Right lobe of liver (tissue), 6 donors: ENCODE data around the gene RND2. TPM values are rescaled to one million over a fixed set of nuclear protein-coding genes. Genes with fewer than 3 reads are reported as not detected.

Experiments
- ATAC-seq, 4 donors: fragments of 200-7000 bp; cut with Tn5 transposase; one replicate each; pipeline ENCODE4 v1.9.1; 2020; ENCODE audit warnings: mild to moderate bottlenecking in 4 of 4, moderate library complexity in 4 of 4
- DNase-seq, 3 donors: peaks; one replicate each; pipeline ENCODE4 v3.0.0-alpha.2; 2020
- H3K27ac ChIP-seq, 3 donors: fragments of 200-600 bp; one replicate each; pipeline ENCODE4 v1.8.0; 2022
- H3K27me3 ChIP-seq, 2 donors: fragments of 200-600 bp; one replicate each; pipeline ENCODE4 v1.8.0; 2022
- H3K36me3 ChIP-seq, 4 donors: fragments of 200-600 bp; sonication (generic) in 1 of 4; one replicate each; pipeline versions ENCODE4 v1.5.1 to v1.8.0; 2017 to 2022; ENCODE audit warnings: control low read depth in 1 of 4
- H3K4me1 ChIP-seq, 4 donors: fragments of 200-600 bp; sonication (generic) in 1 of 4; one replicate each; pipeline versions ENCODE4 v1.5.1 to v1.8.0; 2017 to 2022; ENCODE audit warnings: control low read depth in 1 of 4
- H3K4me3 ChIP-seq, 3 donors: fragments of 200-600 bp; one replicate each; pipeline ENCODE4 v1.8.0; 2022
- H3K9me3 ChIP-seq, 4 donors: fragments of 200-600 bp; sonication (generic) in 1 of 4; one replicate each; pipeline versions ENCODE4 v1.5.1 to v1.8.0; 2017 to 2022; ENCODE audit warnings: control low read depth in 1 of 4
- POLR2A ChIP-seq: fragments of 450-650 bp; IDR thresholded peaks from one replicate; pipeline ENCODE4 v1.6.1; 2017; ENCODE audit warnings: antibody characterized with exemption, mild to moderate bottlenecking
- WGBS: methylation state at CpG from one replicate; pipeline ENCODE4 v1.1.6; 2018; ENCODE audit warnings: low coverage, low lambda C conversion rate; ENCODE audit not compliant: insufficient coverage; ENCODE audit errors: missing lambda C conversion rate; 5-methylcytosine and 5-hydroxymethylcytosine counted together
- intact Hi-C, 2 donors: fragments of 100-400 bp; cut with DNase I; formaldehyde crosslinking; loops; one replicate each; pipeline versions ENCODE4 v1.11.2 to v1.14.1; 2022
- total RNA-seq, 6 experiments: library from RNA; depleted of rRNA in 2 of 6; stranded (reverse); fragments of >200 nt in 2 of 6; fragmentation: NEBNext Ultra II Directional in 3 of 6; extraction: Animal tissue kit (Norgen Biotek cat#: 25700) in 3 of 6; gene quantifications; one replicate each; pipeline versions ENCODE4 v1.1.0 to v1.2.4, GENCODE V29; 2016 to 2023
- TF ChIP-seq, protein P1 (sequence below), 4 donors: fragments of 200-600 bp in 3 of 4; fragments of 450-650 bp in 1 of 4; IDR thresholded peaks; one replicate each; pipeline versions ENCODE4 v1.5.1 to v1.8.0; 2016 to 2022; ENCODE audit warnings: antibody characterized with exemption in 4 of 4, mild to moderate bottlenecking in 2 of 4
- donor health status: DM: no; HTN: yes; CAD: no.
- donor health status: DM: no; HTN: no; CAD: no.
- donor health status: DM: no; HTN: no; CAD: no.
- donor health status: DM: no; HTN: yes; CAD: no.
- donor health status: DM: no; HTN: yes; CAD: no.

Gene RND2
- total RNA-seq, 6 experiments from 2014 or later, result 0.09 to 3.3 (median 0.64) TPM

DNA sequence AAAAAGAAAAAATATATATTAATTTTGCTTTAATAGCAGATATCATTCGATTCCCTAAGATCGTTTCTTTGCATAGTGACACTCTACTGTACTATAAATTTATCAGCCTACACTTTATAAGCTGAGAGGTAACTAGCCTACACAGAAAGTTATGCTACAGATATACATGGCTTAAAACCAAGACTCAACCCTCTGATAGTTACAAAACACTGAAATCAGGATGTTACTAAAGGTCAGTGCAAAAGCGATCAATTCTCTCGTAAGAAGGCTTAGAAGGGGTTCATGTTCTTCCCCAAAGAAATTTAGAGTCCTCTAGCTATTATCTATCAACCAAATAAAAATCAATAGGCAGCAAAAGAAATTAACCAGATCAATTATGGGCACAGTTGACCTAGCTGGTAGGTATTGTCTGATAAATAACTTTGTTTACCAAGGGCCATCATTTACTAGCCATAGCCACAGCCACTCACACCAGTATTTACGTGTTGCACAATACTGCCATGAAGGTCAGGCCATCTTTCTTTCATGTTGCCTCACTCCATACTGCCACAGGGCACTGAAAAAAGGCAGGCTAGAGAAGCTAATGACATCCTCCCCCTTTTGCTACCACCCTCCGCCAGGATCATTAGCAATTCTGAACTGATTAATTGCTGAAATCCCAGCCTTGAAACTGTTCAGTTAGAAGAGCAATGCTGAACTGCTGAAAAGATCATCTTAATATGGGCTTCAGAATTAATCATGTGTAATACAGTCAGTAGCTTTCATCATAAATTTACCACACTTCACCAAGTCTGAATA lies 43.7 kb downstream of the RND2 start:
- WGBS, result 54% methylated on average over 6 of the region's 6 CpGs
- Histone ChIP-seq H3K27me3 (no peaks in the 10 kb centered on the region), H3K9me3 (no peaks in the 10 kb centered on the region), H3K4me1 (peaks cover 0 to 25% (median 7%) of the 10 kb centered on the region in 4 donors), H3K27ac (peak overlapping the region in 2 of 3 donors; percentile 65 to 85), H3K4me3 (peak overlapping the region in 1 of 3 donors; percentile 36), H3K36me3 (no peaks in the 10 kb centered on the region)
- TF ChIP-seq, protein P1, sequence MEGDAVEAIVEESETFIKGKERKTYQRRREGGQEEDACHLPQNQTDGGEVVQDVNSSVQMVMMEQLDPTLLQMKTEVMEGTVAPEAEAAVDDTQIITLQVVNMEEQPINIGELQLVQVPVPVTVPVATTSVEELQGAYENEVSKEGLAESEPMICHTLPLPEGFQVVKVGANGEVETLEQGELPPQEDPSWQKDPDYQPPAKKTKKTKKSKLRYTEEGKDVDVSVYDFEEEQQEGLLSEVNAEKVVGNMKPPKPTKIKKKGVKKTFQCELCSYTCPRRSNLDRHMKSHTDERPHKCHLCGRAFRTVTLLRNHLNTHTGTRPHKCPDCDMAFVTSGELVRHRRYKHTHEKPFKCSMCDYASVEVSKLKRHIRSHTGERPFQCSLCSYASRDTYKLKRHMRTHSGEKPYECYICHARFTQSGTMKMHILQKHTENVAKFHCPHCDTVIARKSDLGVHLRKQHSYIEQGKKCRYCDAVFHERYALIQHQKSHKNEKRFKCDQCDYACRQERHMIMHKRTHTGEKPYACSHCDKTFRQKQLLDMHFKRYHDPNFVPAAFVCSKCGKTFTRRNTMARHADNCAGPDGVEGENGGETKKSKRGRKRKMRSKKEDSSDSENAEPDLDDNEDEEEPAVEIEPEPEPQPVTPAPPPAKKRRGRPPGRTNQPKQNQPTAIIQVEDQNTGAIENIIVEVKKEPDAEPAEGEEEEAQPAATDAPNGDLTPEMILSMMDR (IDR thresholded peaks at IDR 0.05), result no peak
- TF ChIP-seq POLR2A, result no peak
- DNase-seq (peak in 1 of 3 donors; percentile 72), ATAC-seq (peak; percentile 83 to 94 (median 86))
- intact Hi-C loops, result no loop called here

DNA sequence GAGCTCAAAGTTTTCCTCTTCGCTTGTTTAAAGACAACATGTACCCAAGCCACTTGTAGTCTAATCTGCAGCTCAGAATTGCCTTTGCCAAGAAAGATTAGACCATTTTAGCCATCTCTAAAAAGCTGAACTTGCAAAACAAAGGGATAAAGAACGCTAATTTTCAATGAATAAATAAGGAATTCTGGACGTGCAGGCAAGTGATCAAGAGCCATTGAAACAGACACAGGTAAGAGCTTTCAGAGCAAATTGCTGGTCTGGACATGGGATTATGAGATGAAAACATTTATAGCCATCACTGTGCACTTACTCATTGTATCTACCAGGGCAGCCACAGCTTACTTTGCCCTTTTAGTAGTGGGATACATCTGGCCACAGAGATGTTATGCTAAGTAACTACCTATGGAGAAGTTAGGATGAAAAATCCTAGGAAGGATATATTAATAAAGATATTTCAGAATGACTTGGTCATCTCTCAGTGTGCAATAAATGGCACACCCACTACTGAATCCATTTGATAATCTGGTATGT lies 44.4 kb downstream of the RND2 start:
- peak overlapping the region in 2 of 3 donors; percentile 65 to 85 for H3K27ac ChIP-seq
- intact Hi-C loops, result no loop called here
- WGBS, result 33% methylated on average over 3 of the region's 3 CpGs
- H3K9me3 ChIP-seq, result no peaks in the 10 kb centered on the region
- ATAC-seq (peak; percentile 47 to 72 (median 64)), DNase-seq (no peak)
- peak overlapping the region in 2 of 3 donors; percentile 35 to 36 for H3K4me3 ChIP-seq
- TF ChIP-seq, protein P1 (IDR thresholded peaks at IDR 0.05), result no peak
- TF ChIP-seq POLR2A, result no peak
- H3K4me1 ChIP-seq, result peaks cover 0 to 25% (median 7%) of the 10 kb centered on the region in 4 donors
- H3K36me3 ChIP-seq, result no peaks in the 10 kb centered on the region
- H3K27me3 ChIP-seq, result no peaks in the 10 kb centered on the region

DNA sequence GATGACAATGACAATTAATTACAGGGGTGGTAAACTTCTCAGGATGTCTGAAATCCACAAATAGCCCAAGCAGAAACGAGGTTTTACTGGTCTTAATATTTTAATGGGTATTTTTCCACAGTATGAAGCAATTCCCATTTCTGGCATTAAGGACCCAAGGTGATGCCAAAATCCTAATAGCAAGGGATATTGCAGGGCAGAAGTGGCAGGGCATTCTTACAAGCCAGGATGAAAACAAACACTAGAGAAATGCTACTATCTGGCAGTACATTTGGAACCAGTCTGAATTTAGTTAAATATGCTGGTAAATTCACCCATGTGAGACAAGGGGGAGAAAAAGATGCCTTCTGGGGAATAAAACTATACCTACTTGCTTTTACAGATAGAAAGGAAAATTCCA lies 45.2 kb downstream of the RND2 start:
- Histone ChIP-seq H3K4me1 (peaks cover 0 to 25% (median 7%) of the 10 kb centered on the region in 4 donors), H3K4me3 (peak overlapping the region in 2 of 3 donors; percentile 35 to 36), H3K27me3 (no peaks in the 10 kb centered on the region), H3K9me3 (no peaks in the 10 kb centered on the region), H3K27ac (peak overlapping the region in 2 of 3 donors; percentile 65 to 85), H3K36me3 (no peaks in the 10 kb centered on the region)
- DNase-seq (peak in 1 of 3 donors; percentile 61), ATAC-seq (peak; percentile 39 to 74 (median 68))
- intact Hi-C loops, result no loop called here
- no peak for TF ChIP-seq POLR2A
- TF ChIP-seq, protein P1 (IDR thresholded peaks at IDR 0.05), result no peak
- 30% methylated on average over 1 of the region's 1 CpG for WGBS

DNA sequence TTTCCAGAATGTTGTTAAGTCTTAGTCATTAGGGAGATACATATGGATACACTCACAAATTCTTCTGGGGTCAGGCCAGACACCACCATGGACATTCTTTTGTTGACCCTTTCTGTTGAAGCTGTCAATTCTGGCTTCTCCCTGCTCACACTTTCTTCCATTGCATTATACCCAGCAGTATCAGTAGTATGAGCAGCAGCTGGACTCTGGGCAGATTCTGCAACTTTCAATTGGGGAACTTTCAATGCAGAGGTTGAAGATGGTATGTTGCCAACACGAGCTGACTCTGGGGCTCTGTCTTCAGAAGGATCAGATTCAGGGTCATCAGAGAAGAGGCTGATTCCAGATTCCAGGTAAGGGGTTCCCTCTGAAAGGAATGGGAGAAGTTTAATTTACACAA lies 45.8 kb downstream of the RND2 start:
- TF ChIP-seq POLR2A, result no peak
- TF ChIP-seq, protein P1 (IDR thresholded peaks at IDR 0.05), result no peak
- H3K4me3 ChIP-seq, result peak overlapping the region in 2 of 3 donors; percentile 35 to 36
- DNase-seq (no peak), ATAC-seq (peak; percentile 10 to 53 (median 43))
- H3K9me3 ChIP-seq, result no peaks in the 10 kb centered on the region
- no peaks in the 10 kb centered on the region for H3K36me3 ChIP-seq
- peaks cover 0 to 25% (median 7%) of the 10 kb centered on the region in 4 donors for H3K4me1 ChIP-seq
- 0% methylated on average over 1 of the region's 1 CpG for whole genome bisulfite sequencing
- intact Hi-C loops, result no loop called here
- no peaks in the 10 kb centered on the region for H3K27me3 ChIP-seq
- peak overlapping the region in 2 of 3 donors; percentile 65 to 85 for H3K27ac ChIP-seq
